CD4-positive, alpha-beta T cell treated with Interleukin-12 subunit alpha and Interleukin-12 subunit beta, for 1 hour (primary cell): Measurements from ENCODE around the gene DCAF8.

Experiments
- DNase-seq: peaks from one replicate; pipeline ENCODE4 v3.0.0-alpha.2; 2020

DCAF8 gene

DNA sequence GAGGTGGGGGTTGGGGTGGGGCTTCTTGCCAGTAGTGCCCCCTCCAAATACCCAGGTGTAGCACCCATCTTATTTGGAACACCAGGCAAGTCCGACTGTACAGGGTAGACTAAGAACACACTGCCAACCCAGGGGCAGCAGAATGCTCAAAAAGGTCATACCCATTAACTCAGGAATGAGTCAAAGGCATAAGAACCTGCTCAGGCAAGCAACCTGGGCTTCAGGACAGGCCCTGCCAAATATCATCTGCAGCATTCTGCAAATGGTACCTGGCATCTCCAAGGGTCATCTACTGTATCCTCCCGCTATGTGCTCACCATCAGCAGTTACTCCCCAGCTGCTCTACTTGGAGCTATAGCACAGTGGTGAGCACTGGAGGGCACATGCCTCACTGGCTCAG is 37.7 kb downstream of the DCAF8 start:
- DNase-seq, result no peak

- no peak for DNase-seq
Measured at GRCh38 chr1:160222546-160222945, 39.8 kb downstream of the DCAF8 start.

- DNase-seq, result no peak
Measured at GRCh38 chr1:160221089-160221488, 41.3 kb downstream of the DCAF8 start.

DNA sequence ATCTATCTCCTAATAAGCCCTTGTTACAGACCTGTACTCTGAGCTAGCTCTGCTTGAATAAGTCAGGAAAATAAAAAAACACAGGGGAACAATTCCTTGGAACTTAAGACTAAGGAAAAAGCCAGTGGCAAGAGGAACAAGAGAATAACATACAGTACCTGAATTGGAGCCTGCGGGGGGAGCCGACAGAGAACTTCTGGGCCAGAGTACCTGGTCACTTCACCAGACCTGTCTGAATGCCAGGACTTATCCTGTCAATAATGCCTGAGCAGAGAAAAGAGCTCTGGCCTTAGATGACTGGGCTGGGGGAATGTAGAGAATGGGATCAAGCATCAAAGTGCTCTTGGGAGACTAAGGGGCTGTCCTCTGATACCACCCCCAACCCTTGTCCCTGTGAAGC is 42.0 kb downstream of the DCAF8 start:
- no peak for DNase-seq

GRCh38 chr1:160219062-160219929 is 43.1 kb downstream of the DCAF8 start:
- no peak for DNase-seq

DNA sequence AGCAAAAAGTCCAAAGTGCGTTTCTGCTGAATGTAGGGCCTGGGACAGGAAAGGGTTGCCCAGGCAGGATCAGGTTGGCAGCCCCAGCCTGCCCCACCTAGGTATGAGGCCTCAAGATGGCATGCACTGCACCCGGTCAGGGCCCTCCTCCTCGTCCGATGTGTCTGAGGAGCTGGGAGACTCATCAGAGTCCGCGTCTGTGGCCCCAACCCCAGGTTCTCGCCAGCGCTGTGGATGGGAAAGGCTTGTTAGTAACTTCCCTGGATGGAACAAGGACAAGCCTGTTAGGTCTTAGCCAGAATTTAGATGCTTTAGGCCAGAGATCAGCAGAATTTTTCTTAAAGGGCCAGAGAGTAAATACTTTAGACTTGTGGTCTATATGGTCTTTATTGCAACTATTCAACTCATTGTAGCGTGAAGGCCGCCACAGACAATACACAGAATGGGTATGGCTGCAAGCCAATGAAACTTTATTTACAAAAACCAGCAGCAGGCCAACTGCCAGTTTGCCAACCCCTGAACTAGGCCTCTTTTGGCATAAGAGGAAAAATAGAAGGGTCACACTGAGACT is 44.8 kb downstream of the DCAF8 start:
- no peak for DNase-seq

- DNase-seq, result no peak
Measured at GRCh38 chr1:160216301-160216700, 46.0 kb downstream of the DCAF8 start.

DNA sequence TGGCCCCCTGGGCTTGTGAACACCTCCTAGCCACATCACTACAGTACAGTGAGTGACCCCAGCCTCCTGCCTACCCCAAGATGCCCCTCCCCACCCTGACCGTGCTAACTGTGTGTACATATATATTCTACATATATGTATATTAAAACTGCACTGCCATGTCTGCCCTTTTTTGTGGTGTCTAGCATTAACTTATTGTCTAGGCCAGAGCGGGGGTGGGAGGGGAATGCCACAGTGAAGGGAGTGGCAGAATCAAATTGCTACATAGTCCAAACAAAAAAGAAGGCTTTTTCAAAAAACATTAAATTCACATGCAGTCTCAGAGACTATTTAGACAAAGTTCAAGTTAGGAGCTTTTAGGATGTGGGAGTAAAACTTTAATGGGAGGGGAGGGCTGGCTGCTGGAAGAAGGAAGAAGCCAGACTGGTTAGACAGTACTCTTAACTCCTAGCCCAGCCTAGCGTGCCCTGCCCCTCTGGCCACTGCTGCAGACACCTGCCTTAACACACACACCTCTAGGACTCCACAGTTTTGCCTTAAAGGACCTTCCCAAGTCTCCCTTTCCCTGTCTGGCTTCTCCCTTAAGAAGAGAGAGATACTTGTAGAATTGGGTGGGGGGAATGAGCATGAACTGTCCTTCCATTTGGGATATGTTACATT is 47.7 kb downstream of the DCAF8 start:
- no peak for DNase-seq

DNA sequence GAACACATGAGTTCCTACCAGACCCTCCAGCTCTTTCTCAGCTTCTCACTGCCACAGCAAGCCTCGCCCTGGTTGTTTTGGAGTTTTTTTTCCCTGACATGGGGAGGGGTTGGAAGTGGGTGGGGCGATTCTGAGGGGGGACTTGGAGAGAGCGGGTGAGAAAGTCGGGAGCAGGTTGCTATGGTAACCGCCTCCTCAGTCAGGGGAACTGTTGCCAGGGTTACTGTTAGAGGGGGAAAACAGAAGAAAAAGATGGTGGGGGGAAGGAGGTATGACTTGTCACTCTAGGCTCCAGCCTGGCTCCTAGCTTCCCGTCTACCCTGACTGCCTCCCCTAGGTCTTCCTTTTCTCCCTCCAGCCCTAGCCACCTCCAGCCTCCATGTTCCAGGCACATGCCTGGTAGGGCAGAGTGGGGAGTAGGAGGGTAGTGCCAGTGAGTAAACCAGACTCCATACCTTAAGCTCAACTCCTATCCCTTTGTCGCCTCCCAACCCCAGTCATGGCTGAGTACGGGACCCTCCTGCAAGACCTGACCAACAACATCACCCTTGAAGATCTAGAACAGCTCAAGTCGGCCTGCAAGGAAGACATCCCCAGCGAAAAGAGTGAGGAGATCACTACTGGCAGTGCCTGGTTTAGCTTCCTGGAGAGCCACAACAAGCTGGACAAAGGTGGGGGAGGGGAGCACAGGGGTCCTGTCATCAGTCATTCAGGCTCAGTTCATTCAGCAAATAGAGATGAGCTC is 51.1 kb downstream of the DCAF8 start:
- no peak for DNase-seq

DNA sequence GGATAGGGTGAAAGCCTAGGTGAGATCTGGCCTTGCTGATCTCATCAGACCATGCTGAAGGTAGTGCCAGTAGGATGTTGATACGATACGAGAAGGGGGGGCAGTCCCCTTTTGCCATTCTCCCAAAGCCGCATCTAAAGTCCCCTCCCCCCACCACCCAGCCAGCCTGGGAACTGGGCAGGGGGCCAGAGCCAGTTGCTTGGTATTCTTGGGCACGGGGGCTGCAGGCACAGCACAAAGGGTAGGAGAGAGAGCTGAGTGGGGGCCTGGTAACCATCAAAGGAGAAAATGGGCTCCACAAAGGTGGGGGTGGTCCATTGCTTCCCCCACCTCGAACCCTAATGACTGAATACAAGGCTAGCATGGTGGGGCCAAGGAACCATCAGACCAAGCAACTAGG is 51.8 kb downstream of the DCAF8 start:
- DNase-seq, result no peak

- no peak for DNase-seq
Measured at GRCh38 chr1:160209321-160210046, 52.9 kb downstream of the DCAF8 start.

DNA sequence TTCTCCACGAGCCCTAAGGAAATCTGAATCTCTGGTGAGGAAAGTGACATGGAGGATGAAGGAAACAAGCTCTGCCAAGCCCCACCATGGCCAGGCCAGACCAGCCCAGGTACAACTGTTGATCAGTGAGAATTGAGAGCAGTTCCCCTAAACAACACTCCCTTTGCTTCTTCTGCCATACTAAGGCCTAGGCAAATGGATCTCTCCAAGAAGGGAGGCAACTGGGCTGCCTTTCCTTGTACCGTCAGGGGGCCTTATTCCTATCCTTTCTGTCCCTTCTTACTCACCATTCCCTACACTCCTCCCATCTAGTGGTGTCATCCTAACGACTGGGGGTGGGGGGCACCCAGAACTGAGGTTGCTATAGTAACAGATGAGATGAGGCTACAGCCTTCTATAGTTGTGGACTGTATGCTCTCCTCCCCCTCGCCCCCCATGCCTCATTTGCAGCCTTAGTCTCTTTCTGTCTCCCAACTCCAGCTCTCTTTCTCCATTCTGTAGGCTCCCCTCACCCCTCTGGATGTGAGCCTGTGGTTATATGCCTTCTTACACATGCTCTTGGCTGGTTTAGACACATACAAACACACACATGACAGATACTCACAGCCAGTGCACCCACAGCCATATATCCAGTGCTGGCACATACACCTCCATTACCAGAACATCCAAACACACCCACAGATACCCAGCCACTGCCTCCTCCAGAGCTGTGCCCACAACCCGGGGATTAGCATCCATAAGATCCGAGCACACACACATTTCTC is 53.6 kb downstream of the DCAF8 start:
- no peak for DNase-seq

- DNase-seq, result no peak
Measured at GRCh38 chr1:160207771-160208556, 54.4 kb downstream of the DCAF8 start.

- no peak for DNase-seq
Measured at GRCh38 chr1:160207118-160207650, 55.2 kb downstream of the DCAF8 start.

- DNase-seq, result no peak
Measured at GRCh38 chr1:160206421-160207117, 55.8 kb downstream of the DCAF8 start.

- DNase-seq, result peak; percentile 65
Measured at GRCh38 chr1:160206036-160206389, 56.3 kb downstream of the DCAF8 start.

- peak; percentile 78 for DNase-seq
Measured at GRCh38 chr1:160205242-160206035, 56.9 kb downstream of the DCAF8 start, which contains the start of gene PEA15. Gene PEA15, plus strand, starts transcription at chr1:160205384. Its CDS starts 6,161 bp downstream, at chr1:160211545.

DNA sequence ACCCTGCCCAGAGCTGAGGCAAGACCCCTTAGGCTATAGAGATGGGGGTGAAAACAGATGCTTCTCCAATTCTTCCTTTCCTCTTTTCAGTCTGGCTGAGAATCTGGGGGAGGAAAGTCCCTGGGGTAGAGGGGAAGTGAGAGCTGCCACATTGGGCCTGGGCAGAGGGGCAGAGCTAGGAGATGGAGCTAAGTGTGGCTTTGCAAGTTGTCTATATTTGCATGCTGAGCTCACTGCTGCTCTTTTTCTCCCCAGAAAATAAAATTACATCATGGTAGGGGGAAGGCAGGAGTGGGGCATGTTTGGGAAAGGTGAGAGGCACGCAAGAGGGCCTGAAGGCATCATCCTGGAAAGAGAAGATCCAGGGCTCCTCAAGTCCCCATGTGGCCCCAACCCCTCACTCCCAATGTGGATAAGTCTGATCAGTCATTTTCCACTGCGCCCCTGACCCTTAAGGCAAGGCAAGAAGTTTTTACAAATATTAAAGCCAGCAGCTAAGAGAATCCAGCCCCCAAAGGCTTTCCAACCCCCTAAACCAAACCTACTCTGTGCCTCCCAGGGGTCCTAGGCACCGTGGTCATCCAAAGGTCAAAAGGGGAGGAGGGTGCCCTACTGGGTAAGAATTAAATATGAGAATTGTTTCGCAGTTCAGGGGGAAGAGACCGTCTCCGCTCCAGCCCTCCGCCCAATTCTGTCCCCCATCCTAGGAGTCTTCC is 57.7 kb downstream of the DCAF8 start:
- DNase-seq, result peak; percentile 35
